Activated T-cell treated with anti-CD3 and anti-CD28 coated beads for 1 hour (primary cell): Measurements from ENCODE around the gene NPPB.

Source experiments
- DNase-seq: peaks from one replicate; pipeline ENCODE4 v3.0.0-alpha.2; 2020; ENCODE audit warnings: low read depth

The NPPB gene

DNA sequence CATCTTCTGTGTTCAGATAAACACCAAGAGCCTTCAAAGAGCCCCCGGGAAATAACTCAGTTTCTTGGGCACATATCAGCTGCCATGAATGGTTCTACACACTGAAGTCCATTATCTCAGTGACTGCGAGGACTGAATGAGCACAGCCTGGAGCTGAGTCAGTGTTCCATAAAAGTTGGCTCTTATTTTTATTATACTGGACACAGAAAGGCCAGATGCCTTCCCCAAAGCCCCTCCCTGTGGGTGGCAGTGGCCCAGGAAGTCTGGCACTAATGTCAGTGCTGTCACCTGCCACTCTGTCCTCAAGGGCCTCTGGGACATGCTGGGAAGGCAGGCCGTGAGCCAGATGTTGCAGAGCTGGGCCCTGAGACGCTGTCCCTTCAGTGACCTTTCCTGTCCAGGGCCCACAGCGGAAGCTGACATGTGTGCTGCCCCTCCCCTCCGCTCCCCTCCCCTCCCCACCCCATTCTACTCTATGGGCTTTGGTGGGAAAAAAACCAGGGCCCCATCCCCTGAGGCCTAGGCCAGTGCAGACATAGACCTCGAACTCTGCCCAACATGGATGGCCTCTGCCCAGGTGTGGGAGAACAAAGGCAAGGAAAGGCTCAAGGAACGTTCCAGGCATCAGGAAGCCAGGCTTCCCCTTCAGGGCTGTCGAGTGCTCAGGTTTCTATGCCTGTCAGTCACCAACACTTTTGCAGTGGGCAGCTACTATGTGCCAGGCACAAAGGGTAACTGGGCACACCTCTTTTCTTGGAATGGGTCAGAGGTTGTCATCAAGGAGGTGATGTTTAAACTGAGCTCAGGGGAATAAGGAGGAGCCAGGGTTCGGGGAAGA lies 22.4 kb upstream of the NPPB start:
- DNase-seq = no peak

DNA sequence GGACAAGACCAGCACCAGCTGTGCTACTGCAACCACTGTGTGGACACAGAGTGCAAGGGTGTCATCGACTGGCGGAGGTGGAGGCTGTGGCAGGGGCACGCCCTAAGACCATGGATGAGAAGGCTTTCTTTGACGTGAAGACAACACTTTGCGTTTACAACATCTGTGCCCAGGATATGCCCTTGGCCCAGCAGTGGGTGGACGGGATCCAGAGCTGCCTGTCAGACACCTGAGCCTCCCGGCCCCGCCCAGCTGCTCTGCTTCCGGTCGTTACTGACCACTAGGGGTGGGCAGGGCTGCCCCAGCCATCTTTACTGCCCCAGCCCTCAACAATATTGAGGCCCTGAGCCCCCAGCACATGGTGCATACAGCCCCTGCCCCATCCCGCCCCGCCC lies 21.4 kb upstream of the NPPB start:
- DNase-seq = no peak

DNA sequence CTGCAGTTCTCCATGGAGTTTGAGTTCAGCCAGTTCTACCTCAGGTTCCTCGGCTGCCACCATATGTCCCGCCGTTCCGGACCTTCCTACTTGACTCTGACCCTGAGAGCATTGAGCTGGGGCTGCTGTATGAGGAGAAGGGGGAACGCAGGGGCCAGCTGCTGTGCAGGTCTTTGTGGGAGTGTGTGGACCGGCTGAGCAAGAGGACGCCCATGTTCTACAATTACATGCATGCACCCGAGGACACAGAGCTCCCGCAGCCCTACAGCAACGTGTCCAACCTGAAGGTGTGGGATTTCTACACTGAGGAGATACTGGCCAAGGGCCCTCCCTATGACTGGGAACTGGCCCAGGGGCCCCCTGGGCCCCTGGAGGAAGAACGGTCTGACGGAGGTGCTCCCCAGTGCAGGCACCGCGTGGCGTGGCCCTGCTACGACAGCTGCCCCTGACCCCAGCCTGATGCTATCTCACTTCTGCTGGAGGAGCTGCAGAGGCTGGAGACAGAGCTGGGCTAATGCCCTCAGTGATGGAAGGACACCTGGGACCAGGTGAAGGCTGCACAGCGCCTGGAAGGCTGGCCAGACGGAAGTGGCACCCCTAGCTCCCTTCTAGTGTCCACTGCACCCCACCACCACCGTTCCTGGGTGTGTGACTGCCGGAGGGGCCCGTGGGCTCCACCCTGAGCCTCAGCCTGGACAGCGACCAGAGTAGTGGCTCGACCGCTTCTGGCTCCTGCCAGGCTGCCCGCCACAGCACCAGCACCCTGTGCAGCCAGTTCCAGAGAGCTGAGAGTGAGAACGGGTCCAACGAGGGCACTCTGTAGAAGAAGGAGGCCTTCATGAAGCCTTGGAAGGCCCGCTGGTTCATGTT lies 20.8 kb upstream of the NPPB start:
- no peak for DNase-seq

DNA sequence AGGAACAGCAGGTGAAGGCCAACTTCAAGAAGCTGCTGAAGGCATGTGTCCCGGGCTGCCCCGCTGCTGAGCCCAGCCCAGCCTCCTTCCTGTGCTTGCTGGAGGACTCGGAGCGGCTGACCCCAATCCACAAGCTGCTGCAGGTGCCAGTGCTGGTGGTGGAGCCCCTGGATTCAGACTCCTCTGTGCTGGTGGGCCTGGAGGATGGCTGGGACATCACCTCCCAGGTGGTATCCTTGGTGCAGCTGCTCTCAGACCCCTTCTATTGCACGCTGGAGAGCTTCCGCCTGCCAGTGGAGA lies 20.1 kb upstream of the NPPB start:
- DNase-seq = no peak

DNA sequence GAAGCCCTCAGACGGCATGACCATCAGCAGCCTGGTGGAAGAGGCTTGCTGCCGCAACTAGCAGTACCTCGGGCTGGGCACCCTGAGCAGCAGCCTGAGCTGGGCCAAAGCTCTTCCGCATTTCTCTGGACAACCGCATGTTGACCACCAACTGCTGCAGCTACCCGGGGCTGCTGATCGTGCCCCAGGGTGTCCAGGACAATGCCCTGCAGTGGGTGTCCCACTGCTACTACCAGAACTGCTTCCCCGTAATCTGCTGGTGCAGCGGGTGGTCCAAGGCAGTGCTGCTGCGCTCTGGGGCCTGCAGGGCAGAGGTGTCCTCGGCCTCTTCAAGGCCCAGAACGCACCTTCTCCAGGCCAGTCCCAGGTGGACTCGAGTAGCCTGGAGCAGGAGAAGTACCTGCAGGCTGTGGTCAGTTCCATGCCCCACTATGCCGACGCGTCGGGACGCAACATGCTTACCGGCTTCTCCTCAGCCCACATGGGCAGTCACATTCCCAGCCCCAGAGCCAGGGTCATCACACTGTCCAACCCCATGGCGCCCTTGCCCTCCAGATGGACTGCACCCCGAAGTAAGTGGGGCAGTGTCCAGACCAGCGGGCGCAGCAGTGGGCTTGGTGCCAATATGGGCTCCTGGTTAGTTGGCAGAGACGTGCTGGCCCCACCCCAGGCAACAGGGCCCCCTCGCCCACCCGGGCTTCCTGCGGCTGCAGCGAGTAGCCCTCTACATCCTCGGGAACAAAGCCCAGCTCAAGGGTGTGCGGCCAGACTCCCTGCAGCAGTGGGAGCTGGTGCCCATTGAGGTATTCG lies 19.5 kb upstream of the NPPB start:
- DNase-seq = no peak

DNA sequence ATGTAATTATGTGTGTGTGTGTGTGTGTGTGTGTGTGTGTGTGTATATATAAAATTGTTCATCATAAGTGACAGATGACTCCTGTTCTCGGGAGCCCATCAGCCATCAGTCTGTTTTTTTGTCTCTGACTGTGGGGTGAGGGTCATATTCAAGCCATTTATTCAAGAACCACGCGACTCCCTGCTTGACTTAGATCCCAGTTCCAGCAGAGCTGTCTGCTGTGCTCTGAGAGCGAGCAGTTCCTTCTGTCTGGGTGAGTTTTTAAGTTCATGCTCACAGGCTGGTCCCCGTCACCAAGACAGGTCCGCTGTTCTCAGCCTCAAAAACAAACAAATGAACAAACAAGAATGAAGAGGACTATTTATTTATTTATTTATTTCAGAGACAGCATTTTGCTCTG lies 18.3 kb upstream of the NPPB start:
- DNase-seq = no peak

DNA sequence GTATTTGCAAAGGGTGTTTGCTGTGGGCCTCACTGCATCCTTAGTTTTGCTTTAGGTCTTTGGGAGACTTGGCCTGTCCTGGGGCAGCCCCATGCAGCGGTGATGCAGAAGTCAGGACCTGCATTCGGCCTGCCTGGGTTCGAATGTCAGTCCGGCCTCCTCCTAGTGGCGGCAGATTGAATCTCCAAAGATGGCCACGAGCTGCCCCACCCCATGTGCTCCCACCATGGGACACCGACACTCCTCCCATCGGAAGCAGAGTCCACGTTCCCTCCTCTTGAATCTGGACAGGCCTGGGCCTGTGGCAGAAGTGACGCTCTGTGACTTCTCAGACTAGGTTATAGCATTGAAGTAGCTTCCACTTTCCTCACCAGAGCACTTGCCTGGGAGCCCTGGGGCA lies 16.3 kb upstream of the NPPB start:
- no peak for DNase-seq

DNA sequence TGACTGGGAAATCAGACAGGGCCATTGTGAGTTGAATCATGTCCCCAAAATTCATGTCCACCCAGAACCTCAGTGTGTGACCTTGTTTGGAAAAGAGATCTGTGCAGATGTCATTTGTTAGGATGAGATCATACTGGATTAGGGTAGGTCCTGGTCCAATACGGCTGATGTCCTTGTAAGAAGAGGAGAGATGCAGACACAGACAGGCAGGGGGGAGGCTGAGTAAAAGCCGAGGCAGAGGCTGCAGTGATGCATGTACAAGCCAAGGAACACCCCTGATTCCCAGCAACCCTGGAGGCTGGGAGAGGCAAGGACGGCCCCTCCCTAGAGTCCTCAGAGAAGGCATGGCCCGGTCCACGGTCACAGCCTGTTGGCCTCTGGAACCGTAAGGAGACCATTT lies 15.9 kb upstream of the NPPB start:
- no peak for DNase-seq

DNA sequence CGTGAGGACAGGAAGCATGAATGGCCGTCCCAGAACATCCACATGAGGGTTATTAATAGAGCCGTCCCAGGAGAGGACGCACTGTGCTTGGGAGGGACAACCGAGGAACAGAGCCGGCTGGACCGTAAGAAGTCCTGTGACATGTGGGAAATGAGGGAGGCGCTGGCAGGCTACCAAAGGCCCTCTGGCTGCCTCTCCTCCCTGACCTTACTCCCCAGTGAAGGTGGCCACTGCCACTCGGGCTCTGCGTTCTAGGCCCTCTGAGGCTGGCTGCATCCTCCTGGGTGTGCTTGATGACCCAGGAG lies 15.5 kb upstream of the NPPB start:
- no peak for DNase-seq

DNA sequence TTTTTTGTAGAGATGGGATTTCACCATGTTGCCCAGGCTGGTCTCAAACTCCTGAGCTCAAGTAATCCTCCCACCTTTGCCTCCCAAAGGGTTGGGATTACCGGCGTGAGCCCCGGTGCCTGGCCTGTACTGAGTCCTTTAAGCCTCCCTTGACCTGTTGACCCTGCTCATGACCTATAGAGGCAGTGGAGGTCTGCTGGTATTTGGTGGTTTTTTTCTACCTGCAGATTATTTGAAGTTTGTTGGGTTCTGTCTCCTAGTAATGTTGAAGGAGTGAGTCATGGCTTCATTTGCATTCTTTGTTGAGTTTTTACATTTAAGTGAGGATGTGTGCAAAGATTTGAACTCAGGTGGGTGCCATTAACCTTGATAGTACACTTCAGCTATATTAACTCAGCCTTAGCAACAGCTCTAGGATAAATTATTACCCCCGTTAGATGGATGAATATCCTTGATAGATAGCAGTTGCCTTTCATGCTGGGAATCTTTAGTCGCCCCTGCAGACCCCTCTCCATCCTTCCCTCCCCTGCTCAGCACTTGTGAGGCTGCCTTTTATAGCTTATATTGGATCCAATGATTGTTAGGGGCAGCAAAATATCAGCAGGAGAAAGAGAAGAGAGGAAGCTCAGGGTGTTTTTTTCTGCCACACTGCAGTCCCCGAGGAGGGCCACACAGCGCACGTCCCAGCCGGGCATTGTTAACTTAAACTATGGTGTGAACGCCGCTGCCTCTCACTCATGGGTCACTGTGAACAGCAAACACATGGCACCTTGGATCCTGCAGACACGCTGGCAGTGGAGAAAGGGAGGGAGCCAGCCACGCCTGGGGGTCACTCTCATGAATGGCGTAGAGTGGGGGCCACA lies 14.9 kb upstream of the NPPB start:
- no peak for DNase-seq

DNA sequence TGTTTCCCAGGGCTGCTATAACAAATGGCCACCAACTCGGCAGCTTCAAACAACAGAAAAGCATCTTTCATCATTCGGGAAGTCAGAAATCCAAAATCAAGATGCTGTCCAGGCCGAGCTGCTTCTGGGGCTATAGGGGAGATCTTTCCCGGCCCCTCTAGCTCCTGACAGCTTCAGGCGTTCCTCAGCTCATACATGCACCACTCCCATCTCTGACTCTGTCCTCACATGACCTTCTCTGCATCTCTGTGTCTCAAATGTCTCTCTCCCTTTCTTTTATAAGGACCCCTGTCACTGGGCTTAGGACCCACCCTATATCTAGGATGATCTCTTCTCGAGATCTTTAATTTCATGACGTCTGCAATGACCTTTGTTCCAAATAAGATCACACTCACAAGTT lies 13.8 kb upstream of the NPPB start:
- no peak for DNase-seq

DNA sequence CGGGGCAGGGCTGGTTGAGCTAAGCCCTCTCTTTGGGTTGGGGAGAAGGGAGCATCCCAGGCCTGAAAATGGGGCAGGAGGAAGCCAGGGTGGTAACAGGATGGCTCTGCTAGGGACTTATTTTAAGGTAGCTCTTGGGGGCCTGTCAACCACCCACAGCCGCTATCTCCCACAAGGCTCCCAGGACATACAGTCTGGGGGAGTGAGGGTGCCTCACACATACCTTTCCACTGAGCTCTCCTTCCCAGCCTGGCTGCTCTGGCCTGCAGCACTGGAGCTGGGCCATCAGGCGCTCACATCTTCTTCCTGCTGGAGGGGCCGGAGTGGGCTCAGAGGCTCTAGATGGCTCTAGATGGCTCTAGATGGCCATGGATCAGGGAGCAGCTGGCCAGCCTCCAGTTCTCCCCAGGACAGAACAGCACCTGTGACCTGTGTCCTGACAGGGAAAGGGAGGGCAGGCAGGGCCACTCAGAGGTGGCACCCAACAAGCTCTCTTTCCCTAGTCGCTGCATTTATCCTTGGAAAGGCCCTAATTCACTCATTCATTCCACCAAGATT lies 11.0 kb upstream of the NPPB start:
- DNase-seq = no peak

DNA sequence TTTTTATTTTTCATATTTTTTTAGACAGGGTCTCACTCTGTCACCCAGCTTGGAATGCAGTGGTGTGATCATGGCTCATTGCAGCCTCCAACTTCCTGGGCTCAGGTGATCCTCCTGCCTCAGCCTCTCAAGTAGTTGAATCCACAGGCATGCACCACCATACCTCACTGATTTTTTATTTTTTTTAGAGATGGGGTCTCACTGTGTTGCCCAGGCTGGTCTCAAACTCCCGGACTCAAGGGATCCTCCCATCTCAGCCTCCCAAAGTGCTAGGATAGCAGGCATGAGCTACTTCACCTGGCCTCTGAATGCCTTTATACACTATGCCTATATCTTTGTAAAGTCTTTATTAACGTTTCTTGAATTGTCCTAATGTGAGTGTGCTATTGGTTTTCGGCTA lies 10.4 kb upstream of the NPPB start:
- no peak for DNase-seq

DNA sequence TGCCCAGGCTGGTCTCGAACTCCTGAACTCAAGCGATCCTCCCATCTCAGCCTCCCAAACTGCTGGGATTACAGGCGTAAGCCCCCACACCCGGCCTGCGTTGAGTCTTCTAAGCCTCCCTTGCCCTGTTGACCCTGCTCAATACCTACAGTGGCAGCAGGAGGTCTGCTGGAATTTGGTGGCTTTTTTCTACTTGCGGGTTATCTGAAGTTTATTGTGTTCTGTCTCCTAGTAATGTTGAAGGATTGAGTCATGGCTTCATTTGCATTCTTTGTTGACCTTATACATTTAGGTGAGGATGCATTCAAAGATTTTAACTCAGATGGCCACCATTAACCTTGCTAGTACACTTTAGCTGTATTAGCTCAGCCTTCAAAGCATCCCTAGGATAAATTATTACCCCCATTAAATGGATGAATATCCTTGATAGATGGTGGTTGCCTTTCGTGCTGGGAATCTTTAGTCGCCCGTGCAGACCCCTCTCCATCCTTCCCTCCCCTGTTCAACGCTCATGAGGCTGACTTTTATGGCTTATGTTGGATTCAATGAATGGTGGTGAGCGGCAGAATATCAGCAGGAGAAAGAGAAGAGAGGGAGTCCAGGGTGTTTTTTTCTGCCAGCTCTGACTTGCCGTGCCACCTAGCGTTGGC lies 9.7 kb upstream of the NPPB start:
- no peak for DNase-seq

DNA sequence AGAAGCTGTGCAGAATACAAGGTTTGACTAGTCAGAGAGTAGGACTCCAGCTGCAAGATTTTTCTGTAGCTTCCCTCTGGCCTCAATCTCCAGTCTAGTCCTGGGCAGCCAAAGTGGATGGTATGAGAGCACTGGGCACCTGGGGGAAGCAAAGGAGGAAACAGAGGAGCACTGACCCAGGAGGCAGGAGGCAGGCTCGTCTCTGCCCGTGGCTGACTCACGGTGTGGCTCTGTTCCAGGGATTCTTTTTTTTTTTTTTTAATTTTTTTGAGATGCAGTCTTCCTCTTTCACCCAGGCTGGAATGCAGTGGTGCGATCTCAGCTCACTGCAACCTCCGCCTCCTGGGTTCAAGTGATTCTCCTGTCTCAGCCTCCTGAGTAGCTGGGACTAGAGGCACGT lies 4.1 kb upstream of the NPPB start:
- DNase-seq = no peak

DNA sequence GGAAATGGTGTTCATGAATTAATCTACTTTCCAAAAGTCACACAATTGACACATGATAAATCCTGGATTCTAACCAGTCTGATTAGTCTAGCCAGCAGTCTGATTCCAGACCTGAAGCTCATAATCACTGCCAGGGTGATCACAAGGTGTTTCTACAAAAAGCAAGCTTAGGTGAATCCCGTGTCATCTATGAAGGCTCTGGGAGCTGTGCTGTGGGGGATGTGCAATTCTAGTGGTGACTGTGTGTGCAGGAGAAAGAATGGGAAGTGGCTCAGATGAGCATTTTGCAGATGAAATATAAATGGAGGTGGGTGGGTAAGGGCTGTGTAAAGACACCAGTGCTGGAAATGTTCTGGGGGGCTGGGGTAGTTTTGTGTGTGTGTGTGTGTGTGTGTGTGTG lies 1.8 kb upstream of the NPPB start:
- no peak for DNase-seq

DNA sequence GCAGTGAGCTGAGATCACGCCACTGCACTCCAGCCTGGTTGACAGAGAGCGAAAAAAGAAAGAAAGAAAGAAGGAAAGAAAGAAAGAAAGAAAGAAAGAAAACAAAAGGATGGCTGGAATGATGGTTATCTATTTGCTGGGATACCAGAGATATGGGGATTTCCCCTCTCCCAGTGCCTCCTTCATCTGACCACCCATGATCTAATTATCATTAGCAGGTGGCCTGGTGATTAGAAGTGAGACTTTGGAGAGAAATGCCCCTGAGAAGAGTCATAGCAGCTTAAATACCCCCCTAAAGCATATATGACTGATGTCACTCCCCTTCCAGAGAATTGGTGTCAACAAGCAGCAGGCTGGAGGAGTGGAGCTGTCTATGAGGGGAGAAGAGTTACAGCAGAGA lies 1.3 kb upstream of the NPPB start:
- DNase-seq = no peak

DNA sequence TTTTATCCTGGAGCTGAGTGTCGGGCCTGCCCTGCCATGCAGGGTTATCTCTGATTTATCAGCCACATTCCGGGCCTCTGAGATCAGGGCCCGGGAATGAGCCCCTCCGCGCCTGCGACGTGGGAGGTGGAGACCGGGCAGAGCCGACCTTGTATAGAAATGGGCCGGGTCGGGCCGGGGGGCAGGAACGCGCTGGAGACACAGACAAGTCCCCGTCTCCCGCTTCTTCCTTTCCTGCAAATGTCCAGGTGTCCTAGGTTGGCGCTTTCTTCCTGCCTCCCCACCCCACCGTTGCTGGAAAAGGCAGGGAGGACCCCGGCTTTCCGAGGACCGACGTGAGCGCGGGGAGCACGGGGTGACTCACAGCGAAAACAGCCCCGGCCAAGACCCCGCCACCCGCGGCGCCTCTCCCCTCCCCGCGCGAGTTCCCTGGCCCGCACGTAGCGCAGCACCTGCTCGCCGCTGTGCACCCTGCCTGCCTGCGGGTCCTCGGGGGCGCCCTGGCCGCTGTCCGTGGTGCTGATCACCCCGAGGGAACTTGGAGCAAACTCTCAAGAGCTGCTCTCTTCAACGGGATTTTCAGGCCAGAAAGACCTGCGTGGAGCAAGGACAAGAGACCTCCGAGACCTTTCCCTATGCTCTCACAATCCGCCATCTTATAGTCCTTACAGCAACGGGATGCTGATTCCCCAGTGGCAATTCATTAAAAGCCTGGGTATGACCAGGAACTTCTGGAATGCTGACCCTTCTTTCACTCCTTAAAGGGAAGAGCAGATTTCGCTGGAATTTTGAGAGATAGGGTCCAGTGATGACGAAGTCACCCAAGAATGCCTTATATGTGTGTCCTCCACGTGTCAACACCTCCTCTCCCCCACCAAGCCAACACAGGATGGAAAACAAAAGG lies 475 bp upstream of the NPPB start:
- DNase-seq = peak; percentile 61

DNA sequence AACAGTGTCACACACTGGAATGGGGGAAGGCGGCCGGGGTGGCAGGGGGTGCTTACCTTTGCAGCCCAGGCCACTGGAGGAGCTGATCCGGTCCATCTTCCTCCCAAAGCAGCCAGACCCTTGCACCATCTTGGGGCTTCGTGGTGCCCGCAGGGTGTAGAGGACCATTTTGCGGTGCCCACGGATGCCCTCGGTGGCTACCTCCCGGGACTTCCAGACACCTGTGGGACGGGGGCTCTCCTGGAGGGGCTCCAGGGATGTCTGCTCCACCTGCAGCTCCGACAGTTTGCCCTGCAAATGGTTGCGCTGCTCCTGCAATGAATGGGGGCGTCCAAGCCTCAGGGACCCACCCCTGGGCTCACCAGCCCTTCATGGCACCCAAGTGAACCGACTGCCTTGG lies 587 bp downstream of the NPPB start:
- DNase-seq = no peak

DNA sequence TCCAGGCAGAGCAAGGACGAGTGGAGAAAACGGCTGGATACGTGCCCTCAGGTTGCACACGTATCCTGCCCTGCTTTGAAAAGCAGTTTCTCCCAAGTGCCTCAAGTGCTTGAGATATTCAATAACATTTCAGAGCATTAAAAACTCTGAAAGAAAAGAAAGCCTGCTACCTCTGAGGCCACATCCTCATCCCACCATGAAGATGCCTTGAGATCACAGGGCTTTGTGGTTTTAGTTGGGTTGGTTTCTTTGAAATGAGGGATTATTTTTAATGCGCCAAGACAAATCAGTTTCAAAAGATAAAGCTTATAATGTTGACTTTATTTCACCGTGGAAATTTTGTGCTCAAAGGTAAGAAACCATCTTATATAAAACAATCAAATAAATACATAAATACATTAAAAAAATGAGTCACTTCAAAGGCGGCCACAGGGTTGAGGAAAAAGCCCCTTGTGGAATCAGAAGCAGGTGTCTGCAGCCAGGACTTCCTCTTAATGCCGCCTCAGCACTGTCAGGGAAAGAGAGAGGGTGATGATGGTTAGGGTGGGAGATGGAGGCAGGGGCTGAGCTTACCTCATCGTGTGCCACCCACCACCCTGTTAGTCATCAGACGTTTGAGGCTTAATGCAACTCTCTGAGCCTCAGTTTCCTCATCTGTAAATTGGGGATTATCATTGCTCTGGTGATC lies 1.4 kb downstream of the NPPB start:
- DNase-seq = no peak
